Suprapubic skin (tissue), 4 donors: ENCODE results near the gene MYO5A. TPM values are rescaled to one million over a fixed set of nuclear protein-coding genes. Genes with fewer than 3 reads are reported as not detected.

Experiments
- DNase-seq, 2 donors: peaks; one replicate each; pipeline ENCODE4 v3.0.0-alpha.2; 2019; ENCODE audit warnings: low spot score in 2 of 2
- H3K27ac ChIP-seq: fragments of 200-600 bp; sonication (generic); one replicate; pipeline ENCODE4 v1.5.1; 2019
- H3K27me3 ChIP-seq: fragments of 200-600 bp; sonication (generic); one replicate; pipeline ENCODE4 v1.5.1; 2019
- H3K36me3 ChIP-seq: fragments of 200-600 bp; sonication (generic); one replicate; pipeline ENCODE4 v1.5.1; 2019
- H3K4me1 ChIP-seq: fragments of 200-600 bp; sonication (generic); one replicate; pipeline ENCODE4 v1.5.1; 2019
- H3K4me3 ChIP-seq: fragments of 200-600 bp; sonication (generic); one replicate; pipeline ENCODE4 v1.5.1; 2019; ENCODE audit warnings: mild to moderate bottlenecking
- H3K9me3 ChIP-seq: fragments of 200-600 bp; sonication (generic); one replicate; pipeline ENCODE4 v1.5.1; 2019
- CTCF ChIP-seq, 2 donors: fragments of 200-600 bp in 1 of 2; fragments of 450-650 bp in 1 of 2; sonication (generic) in 1 of 2; IDR thresholded peaks; one replicate each; pipeline ENCODE4 v1.5.1; 2016 to 2019; ENCODE audit warnings: antibody characterized with exemption in 2 of 2, mild to moderate bottlenecking in 1 of 2, moderate library complexity in 1 of 2
- EP300 ChIP-seq: sonication (generic); formaldehyde crosslinking; IDR thresholded peaks from one replicate; pipeline ENCODE4 v1.6.1; 2017; ENCODE audit warnings: antibody characterized with exemption
- POLR2A ChIP-seq, 2 donors: fragments of 450-650 bp; IDR thresholded peaks; one replicate each; pipeline ENCODE4 v1.6.1; 2017; ENCODE audit warnings: antibody characterized with exemption in 2 of 2, mild to moderate bottlenecking in 2 of 2, moderate library complexity in 2 of 2
- POLR2AphosphoS5 ChIP-seq, 3 donors: sonication (generic); formaldehyde crosslinking; IDR thresholded peaks; one replicate each; pipeline ENCODE4 v1.6.1; 2017; ENCODE audit warnings: antibody characterized with exemption in 3 of 3
- WGBS: methylation state at CpG from one replicate; pipeline ENCODE4 v1.1.5; 2018; 5-methylcytosine and 5-hydroxymethylcytosine counted together
- total RNA-seq, 4 donors: library from RNA; depleted of rRNA; stranded (reverse); fragments of >200 nt; gene quantifications; one replicate each; pipeline ENCODE4 v1.1.0, GENCODE V29; 2016

The MYO5A gene
- total RNA-seq, 4 donors from 2014 or later: 37.4 to 73.7 (median 47.0) TPM

GRCh38 chr15:52502608-52503007 is 26.1 kb downstream of the MYO5A start:
- 87% methylated on average over 1 of the region's 1 CpG for WGBS
- no peaks in the 10 kb centered on the region for H3K9me3 ChIP-seq
- no peaks in the 10 kb centered on the region for H3K27me3 ChIP-seq
- no peak for DNase-seq
- peaks cover 20% of the 10 kb centered on the region for H3K4me1 ChIP-seq
- H3K4me3 ChIP-seq: no peak overlapping the region
- H3K27ac ChIP-seq: no peak overlapping the region
- TF ChIP-seq POLR2AphosphoS5 (IDR thresholded peaks at IDR 0.05) (no peak), CTCF (IDR thresholded peaks at IDR 0.05) (no peak), EP300 (no peak), POLR2A (IDR thresholded peaks at IDR 0.05) (no peak)
- no peaks in the 10 kb centered on the region for H3K36me3 ChIP-seq

GRCh38 chr15:52499506-52499905 is 29.2 kb downstream of the MYO5A start:
- Histone ChIP-seq H3K9me3 (no peaks in the 10 kb centered on the region), H3K4me3 (no peak overlapping the region), H3K27ac (no peak overlapping the region), H3K27me3 (no peaks in the 10 kb centered on the region), H3K4me1 (peaks cover 18% of the 10 kb centered on the region), H3K36me3 (no peaks in the 10 kb centered on the region)
- 87% methylated on average over 3 of the region's 3 CpGs for WGBS
- no peak for DNase-seq
- no peak for TF ChIP-seq POLR2AphosphoS5 (IDR thresholded peaks at IDR 0.05)
- TF ChIP-seq CTCF (IDR thresholded peaks at IDR 0.05): no peak
- TF ChIP-seq POLR2A (IDR thresholded peaks at IDR 0.05): no peak
- no peak for TF ChIP-seq EP300

GRCh38 chr15:52498706-52499105 is 30.0 kb downstream of the MYO5A start:
- H3K27me3 ChIP-seq: no peaks in the 10 kb centered on the region
- no peaks in the 10 kb centered on the region for H3K36me3 ChIP-seq
- H3K27ac ChIP-seq: no peak overlapping the region
- no peaks in the 10 kb centered on the region for H3K9me3 ChIP-seq
- TF ChIP-seq CTCF (IDR thresholded peaks at IDR 0.05) (no peak), POLR2AphosphoS5 (IDR thresholded peaks at IDR 0.05) (no peak), POLR2A (IDR thresholded peaks at IDR 0.05) (no peak), EP300 (no peak)
- peaks cover 14% of the 10 kb centered on the region for H3K4me1 ChIP-seq
- DNase-seq: no peak
- H3K4me3 ChIP-seq: no peak overlapping the region

GRCh38 chr15:52496776-52497470 is 31.8 kb downstream of the MYO5A start:
- no peaks in the 10 kb centered on the region for H3K27me3 ChIP-seq
- no peak overlapping the region for H3K27ac ChIP-seq
- no peaks in the 10 kb centered on the region for H3K9me3 ChIP-seq
- peaks cover 20% of the 10 kb centered on the region for H3K4me1 ChIP-seq
- WGBS: 48% methylated on average over 6 of the region's 6 CpGs
- TF ChIP-seq EP300 (no peak), POLR2AphosphoS5 (IDR thresholded peaks at IDR 0.05) (no peak), POLR2A (IDR thresholded peaks at IDR 0.05) (no peak), CTCF (IDR thresholded peaks at IDR 0.05) (no peak)
- H3K4me3 ChIP-seq: no peak overlapping the region
- no peaks in the 10 kb centered on the region for H3K36me3 ChIP-seq
- no peak for DNase-seq

GRCh38 chr15:52496175-52496574 is 32.5 kb downstream of the MYO5A start:
- TF ChIP-seq POLR2AphosphoS5 (IDR thresholded peaks at IDR 0.05) (no peak), POLR2A (IDR thresholded peaks at IDR 0.05) (no peak), CTCF (IDR thresholded peaks at IDR 0.05) (no peak), EP300 (no peak)
- H3K27ac ChIP-seq: no peak overlapping the region
- no peaks in the 10 kb centered on the region for H3K36me3 ChIP-seq
- H3K4me1 ChIP-seq: peaks cover 28% of the 10 kb centered on the region
- no peak overlapping the region for H3K4me3 ChIP-seq
- 66% methylated on average over 4 of the region's 4 CpGs for WGBS
- no peaks in the 10 kb centered on the region for H3K9me3 ChIP-seq
- no peaks in the 10 kb centered on the region for H3K27me3 ChIP-seq
- DNase-seq: no peak
